ENCODE measurements around the gene ABCB9.
"Not testable (repeated sequence)": the region's sequence is repeated elsewhere in the genome, so short reads cannot be mapped to it uniquely, and the experiment has no call there.

Gene ABCB9

DNA sequence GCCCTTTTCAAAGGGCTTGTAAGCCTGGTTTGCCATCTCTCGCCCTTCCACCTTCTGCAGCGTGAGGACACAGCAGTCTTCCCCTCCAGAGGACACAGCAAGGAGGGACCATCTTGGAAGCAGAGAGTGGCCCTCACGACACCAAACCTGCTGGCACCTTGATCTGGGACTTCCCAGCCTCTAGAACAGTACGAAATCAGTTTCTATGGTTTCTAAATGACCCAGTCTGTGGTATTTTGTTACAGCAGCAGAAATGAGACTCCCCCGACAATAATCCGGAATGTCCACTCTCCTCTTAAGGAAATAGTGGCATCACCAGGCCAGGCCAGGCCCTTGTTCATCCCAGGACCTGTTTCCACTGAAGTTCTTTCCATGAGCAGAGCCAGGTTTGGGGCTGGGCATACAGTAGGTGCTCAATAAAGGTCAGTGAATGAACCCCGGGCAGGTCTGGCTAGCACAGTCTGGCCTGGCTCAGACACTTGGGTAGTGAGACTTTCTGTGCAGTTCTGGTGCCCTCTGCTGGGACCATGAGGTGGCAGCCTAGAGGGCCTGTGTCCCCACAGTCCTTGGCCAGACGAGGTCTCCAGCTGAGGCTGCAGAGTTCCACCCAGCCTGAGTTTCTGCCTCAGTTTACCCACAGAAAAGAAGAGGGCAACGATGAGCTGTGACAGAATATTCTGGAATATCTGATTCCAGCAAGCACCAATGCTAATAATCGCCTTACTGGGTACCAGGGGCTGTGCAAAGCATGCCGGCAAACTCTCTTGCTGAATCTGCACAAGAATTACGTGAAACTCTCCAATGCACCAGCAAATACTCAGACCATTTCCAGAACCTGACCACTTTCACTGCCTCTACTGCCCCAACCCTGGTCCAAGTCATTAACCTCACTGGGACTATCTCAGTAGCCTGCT is 14.0 kb downstream of the ABCB9 start:
- FAIRE-seq (peak; percentile 48), DNase-seq (ENCODE audit: insufficient read length, low spot score) (peak; percentile 77)
- no peak for TF ChIP-seq POLR2A (IDR thresholded peaks at IDR 0.05; ENCODE audit: low read depth, low read length)

DNA sequence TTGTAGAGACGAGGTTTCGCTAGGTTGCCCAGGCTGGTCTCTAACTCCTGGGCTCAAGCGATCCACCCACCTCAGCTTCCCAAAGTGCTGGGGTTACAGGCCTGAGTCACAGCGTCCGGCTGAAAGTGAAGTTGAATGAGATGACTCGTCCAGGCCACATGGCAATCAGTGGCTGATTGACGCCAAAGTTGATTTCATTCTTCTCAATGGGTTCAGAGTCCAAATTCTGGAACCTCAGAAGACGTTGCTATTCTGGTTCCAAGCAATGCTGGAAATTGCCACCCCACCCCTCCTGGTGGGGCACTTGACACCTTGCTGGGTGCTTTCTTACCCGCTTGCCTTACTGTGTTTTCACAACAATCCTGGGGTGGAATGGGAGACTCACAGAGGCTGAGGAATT is 14.9 kb downstream of the ABCB9 start:
- FAIRE-seq (no peak), DNase-seq (ENCODE audit: insufficient read length, low spot score) (peak; percentile 51)
- no peak for TF ChIP-seq POLR2A (IDR thresholded peaks at IDR 0.05; ENCODE audit: low read depth, low read length)

DNA sequence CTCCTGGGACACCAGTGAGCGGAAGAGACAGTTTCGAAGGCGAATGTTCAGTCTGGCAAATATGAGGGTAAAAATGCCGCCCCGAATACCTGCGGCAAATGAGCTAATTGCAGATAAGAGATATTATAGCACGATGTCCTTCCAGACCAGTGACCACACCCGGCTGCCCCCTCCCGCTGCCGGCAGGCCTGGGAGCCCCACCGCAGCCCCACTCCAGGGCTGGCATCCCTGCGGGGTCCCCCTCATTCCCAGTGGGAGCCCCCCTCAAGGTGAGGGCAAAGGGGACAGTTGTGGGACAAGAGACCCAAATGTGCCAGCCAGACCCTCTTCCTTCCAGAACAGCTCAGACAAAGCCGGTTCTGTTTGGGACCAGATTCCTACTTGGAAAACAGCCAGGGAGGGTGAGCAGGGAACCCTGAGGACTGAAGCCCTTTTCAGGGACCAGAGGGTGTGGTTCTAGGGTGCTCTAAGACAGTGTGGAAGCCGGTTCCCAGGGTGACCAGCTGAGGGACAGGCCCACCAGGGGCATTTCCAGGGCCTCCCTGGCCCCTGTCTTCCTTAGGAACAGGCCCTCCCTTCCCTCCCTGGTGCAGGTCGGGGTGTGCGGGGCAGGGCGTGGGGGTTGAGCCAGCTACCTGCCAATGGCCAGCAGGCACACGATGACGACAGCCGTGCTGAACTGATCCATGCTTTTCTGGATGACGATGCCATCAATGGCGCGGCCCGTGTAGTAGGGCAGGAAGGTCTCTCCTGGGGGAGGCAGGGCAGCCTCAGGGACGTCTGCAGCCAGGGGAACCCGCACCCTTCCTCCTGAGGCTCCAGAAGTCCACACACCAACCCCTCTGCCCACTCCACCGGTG is 16.2 kb downstream of the ABCB9 start:
- no peak for FAIRE-seq
- no peak for TF ChIP-seq POLR2A (IDR thresholded peaks at IDR 0.05; ENCODE audit: low read depth, low read length)
- DNase-seq (ENCODE audit: insufficient read length, low spot score): no peak

DNA sequence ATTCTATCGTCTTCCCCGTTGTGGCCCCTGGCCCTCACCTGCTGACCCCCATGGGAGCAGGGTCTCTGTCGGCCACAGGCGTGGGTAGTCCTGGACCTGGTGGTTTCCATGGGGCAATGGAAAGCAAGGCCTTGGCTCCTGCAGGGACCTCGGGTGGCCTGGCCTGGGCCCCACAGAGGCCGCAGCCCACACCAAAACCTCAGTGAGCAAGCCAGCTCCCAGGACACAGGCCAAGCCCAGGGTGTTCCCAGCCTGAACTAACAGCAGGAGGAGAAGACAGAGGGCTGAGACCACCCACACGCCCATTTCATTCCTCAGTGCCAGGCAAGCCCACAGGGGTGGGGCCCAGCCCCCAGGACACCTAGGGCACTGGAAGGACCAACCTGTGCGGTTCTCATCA is 16.9 kb downstream of the ABCB9 start:
- no peak for DNase-seq (ENCODE audit: insufficient read length, low spot score)
- no peak for TF ChIP-seq POLR2A (IDR thresholded peaks at IDR 0.05; ENCODE audit: low read depth, low read length)
- no peak for FAIRE-seq

DNA sequence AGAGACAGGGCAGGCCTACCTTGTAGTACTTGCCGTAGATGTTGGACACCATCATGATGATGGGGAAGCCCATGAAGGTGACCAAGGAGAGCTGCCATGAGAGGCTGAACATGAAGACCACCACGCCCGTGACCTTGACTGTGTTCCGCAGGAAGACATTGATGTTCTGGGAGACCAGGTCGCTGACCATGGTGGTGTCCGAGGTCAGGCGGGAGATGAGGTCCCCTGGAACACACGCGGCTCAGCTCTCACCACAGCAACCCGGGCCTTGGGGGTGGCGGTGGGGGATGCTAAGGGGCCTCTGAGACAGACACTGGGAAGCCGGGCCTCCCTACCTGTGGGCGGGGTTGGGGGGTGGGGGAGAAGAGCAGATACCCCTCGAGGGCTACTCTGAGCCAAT is 17.7 kb downstream of the ABCB9 start:
- no peak for DNase-seq (ENCODE audit: insufficient read length, low spot score)
- FAIRE-seq: no peak
- no peak for TF ChIP-seq POLR2A (IDR thresholded peaks at IDR 0.05; ENCODE audit: low read depth, low read length)

DNA sequence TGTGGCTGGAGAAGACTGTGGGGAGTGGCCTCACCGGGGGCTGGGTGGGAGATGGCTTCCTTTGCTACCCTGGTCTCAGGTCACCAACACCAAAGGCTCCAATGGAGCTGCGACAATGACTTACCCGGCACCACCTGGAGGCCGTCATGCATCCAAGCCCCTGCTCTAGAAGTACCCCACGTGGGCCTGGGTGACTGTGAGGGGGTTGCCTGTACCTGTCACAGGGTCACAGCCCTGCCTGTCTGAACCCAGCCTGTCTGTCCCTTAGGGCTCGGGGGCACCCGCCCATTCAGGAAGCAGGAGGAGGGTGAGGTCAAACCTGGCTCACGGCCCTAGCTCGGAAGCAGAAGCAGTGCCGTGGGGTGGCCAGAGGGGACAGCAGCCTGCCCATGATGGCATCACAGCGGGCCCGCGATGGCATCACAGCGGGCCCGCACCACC is 18.9 kb downstream of the ABCB9 start:
- FAIRE-seq (no peak), DNase-seq (ENCODE audit: insufficient read length, low spot score) (no peak)
- TF ChIP-seq POLR2A (IDR thresholded peaks at IDR 0.05; ENCODE audit: low read depth, low read length): no peak

DNA sequence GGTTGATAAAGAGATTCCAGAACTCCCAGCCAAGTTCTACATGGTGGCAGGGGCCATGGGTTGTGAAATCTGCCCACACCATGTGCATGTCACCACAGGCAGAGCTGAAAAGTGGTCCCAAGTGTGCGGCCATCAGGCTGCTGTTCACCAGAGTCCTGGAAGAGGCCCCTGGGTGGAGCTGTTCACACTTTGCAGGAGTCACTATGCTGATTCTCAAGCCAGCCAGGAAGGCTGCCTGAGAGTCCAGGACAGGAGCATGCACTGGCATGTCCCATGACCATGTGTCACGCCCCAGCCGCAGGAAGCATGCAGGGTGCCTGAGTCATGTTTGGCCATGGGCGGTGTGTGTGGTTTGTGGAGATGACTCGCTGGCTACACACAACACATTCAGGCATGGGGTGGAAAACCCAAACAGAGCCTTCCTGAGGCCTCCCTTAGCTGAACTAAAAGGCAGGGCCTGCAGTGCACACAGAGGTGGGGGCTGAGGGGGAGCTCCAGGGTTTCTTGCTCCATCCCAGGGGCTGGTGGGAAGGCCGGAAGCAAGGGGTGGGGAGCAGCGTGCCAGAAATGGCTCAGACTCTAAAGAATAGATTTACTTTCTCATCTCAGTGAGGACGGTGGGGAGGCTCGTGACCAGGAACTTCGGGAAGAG is 19.4 kb downstream of the ABCB9 start:
- TF ChIP-seq POLR2A (IDR thresholded peaks at IDR 0.05; ENCODE audit: low read depth, low read length): no peak
- FAIRE-seq: peak; percentile 91
- peak; percentile 95 for DNase-seq (ENCODE audit: insufficient read length, low spot score)

DNA sequence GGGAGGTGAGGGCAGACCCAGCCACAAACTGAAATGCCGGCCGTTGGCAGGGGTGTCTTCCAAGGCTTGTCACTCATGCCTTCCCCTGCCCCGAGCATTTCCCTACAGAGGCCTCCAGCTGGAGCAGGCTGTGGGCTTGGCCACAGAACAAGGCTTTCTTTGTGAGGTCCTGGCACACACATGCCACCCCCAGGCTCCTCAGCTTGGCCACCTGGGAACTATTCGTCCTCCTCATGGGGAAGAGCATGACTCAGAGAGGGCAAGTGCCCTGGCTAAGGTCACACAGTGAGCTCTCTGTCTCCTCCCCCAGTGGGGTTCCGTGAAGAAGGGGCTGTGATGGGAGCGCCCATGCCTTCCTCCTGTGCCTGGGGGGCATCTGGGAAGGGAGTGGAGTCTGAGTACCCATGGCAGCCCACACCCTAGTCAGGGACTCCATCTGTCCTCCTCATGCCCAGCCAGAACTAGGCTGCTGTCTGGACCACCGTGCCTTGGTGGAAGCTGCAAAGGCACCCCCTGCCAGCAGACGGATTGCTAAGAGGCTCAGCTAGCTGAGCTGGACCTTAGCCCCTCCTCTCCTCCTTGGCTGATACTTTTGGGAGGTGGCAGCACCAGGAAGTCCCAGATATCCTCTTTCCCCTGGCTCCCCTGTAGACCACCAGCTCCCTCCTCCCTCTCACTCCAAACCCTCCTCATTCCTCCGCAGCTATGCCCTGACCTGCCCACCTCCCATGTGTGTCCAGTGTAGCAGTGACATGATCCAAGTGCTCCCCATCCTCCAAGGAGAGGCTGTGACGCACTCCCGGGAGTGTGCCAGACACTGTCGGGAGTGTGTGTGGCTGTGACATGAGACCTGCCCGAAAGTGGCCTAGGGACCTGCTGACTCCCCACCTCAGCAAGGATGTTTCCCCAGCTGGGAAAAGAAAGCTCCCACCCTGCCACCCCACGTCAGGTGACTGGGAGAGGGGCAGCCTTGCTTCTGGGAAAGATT is 21.4 kb downstream of the ABCB9 start:
- no peak for TF ChIP-seq POLR2A (IDR thresholded peaks at IDR 0.05; ENCODE audit: low read depth, low read length)
- DNase-seq (ENCODE audit: insufficient read length, low spot score): peak; percentile 82
- FAIRE-seq: peak; percentile 81

DNA sequence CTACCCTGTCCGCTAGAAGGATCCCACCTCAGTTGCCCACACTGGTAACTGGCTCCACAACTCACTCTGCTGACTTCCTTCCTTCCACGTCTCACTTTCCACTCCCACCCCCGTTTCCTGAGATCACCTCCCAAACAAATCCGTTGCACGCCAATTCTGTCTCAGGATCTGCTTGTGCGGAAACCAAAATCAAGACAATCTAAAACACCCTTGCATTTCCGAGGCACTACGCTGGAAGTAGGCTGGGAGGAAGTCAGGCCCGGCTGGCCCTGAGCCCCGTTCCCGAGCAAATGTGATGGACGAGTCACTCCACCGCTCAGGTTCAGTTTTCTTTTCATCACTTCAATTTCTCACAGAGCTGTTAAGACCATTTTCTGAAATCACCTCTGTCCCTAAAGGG is 23.1 kb downstream of the ABCB9 start:
- TF ChIP-seq POLR2A (IDR thresholded peaks at IDR 0.05; ENCODE audit: low read depth, low read length): no peak
- DNase-seq (ENCODE audit: insufficient read length, low spot score) (no peak), FAIRE-seq (no peak)

DNA sequence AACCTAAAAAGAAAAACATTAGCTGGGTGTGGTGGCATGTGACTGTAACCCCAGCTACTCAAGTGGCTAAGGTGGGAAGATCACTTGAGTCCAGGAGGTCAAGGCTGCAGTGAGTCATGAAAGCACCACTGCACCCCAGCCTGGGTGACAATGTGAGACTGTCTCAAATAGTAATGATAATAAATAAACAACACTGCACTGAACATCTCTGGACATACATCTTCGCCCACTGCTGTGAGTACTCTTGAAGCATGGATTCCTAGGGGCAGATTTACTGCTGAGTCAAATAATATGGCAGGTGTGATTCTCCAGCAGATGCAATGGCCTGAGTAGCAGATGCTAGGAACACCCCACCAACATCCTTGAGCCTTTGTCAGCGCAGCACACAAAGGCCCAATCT is 23.6 kb downstream of the ABCB9 start:
- no peak for FAIRE-seq
- no peak for DNase-seq (ENCODE audit: insufficient read length, low spot score)
- no peak for TF ChIP-seq POLR2A (IDR thresholded peaks at IDR 0.05; ENCODE audit: low read depth, low read length)

DNA sequence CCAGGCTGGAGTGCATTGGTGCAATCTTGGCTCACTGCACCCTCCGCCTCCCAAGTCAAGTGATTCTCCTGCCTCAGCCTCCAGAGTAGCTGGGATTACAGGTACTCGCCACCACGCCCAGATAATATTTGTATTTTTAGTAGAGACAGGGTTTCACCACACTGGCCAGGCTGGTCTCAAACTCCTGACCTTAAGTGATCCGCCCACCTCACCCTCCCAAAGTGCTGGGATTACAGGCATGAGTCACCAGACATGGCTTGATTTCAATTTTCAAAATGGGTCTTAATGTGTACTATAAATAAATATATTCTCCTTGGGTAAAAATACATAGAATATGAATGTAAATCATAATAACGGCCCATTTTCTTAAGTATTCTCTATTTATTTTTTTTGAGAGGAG is 24.9 kb downstream of the ABCB9 start:
- not testable (repeated sequence) for FAIRE-seq

DNA sequence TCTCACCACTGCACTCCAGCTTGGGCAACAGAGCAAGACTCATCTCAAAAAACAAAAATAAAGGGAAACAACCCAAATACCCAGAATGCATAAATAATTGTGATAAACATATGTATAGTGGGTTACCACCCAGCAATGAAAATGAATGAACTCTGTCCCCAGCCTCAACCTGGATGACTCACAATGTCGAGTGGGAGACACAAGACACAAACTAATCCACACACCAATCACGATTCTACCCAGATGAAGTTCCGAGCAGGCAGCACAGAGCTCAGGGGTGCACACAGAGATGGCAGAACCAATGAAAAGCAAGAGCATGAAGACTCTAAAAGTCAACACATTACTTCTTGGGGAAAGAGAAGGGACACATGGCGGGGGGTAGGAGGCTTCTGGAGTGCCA is 27.1 kb downstream of the ABCB9 start:
- FAIRE-seq (no peak), DNase-seq (ENCODE audit: insufficient read length, low spot score) (no peak)
- no peak for TF ChIP-seq POLR2A (IDR thresholded peaks at IDR 0.05; ENCODE audit: low read depth, low read length)

More for the DNA sequence above, 24.9 kb downstream of the ABCB9 start:
- not testable (repeated sequence) for DNase-seq (ENCODE audit: insufficient read length, low spot score)

DNA sequence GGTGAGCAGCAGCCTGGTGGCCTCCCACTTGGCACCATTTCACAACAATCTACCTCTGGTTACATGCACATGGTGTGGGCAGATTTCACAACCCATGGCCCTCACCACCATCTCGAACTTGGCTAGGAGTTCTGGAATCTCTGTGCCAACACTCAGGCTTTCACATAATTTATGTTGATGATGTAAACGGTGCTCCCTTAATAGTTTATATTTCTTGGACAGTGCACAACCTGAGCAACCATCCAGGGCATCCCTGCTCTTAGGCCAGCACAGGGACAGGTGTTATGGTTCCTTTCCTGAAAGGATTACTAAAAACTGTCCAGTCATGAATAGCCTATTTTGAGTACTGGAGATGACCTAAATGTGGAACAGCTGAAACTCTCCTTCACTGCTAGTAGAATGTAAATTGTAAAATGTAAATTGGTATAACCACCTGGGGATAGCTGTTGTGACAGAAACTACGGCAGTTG is 28.6 kb downstream of the ABCB9 start:
- FAIRE-seq: no peak
- TF ChIP-seq POLR2A (IDR thresholded peaks at IDR 0.05; ENCODE audit: low read depth, low read length): no peak
- no peak for DNase-seq (ENCODE audit: insufficient read length, low spot score)

Data from H54 (cell line).